Astrocyte of the spinal cord (primary cell): ENCODE data around the gene FFAR3.

ENCODE experiments used
- DNase-seq: peaks from one replicate; pipeline ENCODE4 v3.0.0; 2011; ENCODE audit warnings: low read depth, low spot score
- H3K4me3 ChIP-seq: 2 replicates; pipeline ENCODE4 v1.5.1; 2011; ENCODE audit warnings: low read depth, mild to moderate bottlenecking, low read length, moderate library complexity
- CTCF ChIP-seq: IDR thresholded peaks from 2 replicates; pipeline ENCODE4 v1.5.1; 2012; ENCODE audit warnings: low read depth, mild to moderate bottlenecking, low read length, inconsistent platforms
- in situ Hi-C: cut with HindIII; loops from 2 replicates; pipeline ENCODE4 v1.10.0; 2017; ENCODE audit warnings: low sequenced_read_pairs

FFAR3 gene

GRCh38 chr19:35392742-35393715, 34.8 kb downstream of the FFAR3 start:
- TF ChIP-seq CTCF, result no peak
- DNase-seq, result no peak
- in situ Hi-C loops, result no loop called here
- no peak overlapping the region for H3K4me3 ChIP-seq

- no peak overlapping the region for H3K4me3 ChIP-seq
- TF ChIP-seq CTCF, result no peak
- in situ Hi-C loops, result no loop called here
- no peak for DNase-seq
These were observed 37.3 kb downstream of the FFAR3 start for GRCh38 chr19:35395382-35396199.

GRCh38 chr19:35396240-35396885, 38.1 kb downstream of the FFAR3 start:
- TF ChIP-seq CTCF, result no peak
- no peak for DNase-seq
- in situ Hi-C loops, result no loop called here
- H3K4me3 ChIP-seq, result no peak overlapping the region

DNA sequence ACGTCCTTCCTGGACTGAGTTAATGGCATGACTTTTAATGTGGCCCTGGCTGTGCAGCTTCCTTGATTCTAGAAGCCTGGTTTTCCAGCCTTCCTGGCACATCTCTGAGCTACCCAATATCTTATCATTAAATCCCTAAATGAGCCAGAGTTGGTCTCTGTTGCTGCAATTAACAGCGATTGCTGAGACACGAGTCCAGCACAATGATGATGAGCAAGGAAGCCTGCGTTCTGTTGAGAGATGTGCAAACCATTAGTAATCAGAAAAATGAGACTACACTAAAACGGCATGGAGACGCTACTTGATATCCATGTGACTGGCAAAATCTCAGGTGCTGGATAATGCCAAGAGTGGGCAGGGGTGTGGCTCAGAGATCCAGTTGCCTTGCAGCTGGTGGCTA, 38.8 kb downstream of the FFAR3 start:
- H3K4me3 ChIP-seq, result no peak overlapping the region
- in situ Hi-C loops, result no loop called here
- DNase-seq, result no peak
- TF ChIP-seq CTCF, result no peak

GRCh38 chr19:35398570-35398969, 40.3 kb downstream of the FFAR3 start:
- no peak for DNase-seq
- in situ Hi-C loops, result no loop called here
- no peak overlapping the region for H3K4me3 ChIP-seq
- no peak for TF ChIP-seq CTCF

- no peak overlapping the region for H3K4me3 ChIP-seq
- in situ Hi-C loops, result no loop called here
- no peak for DNase-seq
- TF ChIP-seq CTCF, result no peak
These were observed 41.0 kb downstream of the FFAR3 start for GRCh38 chr19:35399231-35399630.
